Measurements from ENCODE around the gene DMC1.

DNA sequence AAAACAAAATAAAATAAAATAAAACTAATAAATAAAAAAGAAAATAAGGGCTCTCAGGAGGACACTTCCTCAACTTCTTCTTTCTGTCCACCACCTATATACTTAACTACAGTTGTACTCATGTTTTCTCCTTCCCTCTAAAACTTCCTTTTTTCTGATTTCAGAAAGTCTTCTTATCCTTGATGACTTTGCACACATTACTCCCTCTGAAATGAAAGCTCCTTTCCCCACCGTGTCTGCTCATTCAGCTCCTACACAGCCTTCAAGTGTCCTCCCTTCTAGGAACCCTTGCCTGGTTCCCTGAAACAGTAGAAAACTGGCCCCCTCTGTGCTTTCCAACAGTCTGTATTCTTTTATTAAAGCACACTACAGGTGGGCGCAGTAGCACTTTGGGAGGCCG is 45.6 kb downstream of the DMC1 start:
- TF ChIP-seq, protein P1, sequence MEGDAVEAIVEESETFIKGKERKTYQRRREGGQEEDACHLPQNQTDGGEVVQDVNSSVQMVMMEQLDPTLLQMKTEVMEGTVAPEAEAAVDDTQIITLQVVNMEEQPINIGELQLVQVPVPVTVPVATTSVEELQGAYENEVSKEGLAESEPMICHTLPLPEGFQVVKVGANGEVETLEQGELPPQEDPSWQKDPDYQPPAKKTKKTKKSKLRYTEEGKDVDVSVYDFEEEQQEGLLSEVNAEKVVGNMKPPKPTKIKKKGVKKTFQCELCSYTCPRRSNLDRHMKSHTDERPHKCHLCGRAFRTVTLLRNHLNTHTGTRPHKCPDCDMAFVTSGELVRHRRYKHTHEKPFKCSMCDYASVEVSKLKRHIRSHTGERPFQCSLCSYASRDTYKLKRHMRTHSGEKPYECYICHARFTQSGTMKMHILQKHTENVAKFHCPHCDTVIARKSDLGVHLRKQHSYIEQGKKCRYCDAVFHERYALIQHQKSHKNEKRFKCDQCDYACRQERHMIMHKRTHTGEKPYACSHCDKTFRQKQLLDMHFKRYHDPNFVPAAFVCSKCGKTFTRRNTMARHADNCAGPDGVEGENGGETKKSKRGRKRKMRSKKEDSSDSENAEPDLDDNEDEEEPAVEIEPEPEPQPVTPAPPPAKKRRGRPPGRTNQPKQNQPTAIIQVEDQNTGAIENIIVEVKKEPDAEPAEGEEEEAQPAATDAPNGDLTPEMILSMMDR (IDR thresholded peaks at IDR 0.05) = no peak
- TF ChIP-seq POLR2A (IDR thresholded peaks at IDR 0.05) (no peak), POLR2AphosphoS5 (IDR thresholded peaks at IDR 0.05) (no peak), EP300 (IDR thresholded peaks at IDR 0.05) (no peak)
